HepG2 (cell line): Measurements from ENCODE around the gene FCER1A.

ENCODE experiments used
- ELF1 ChIP-seq: sonication (generic); formaldehyde crosslinking; IDR thresholded peaks from 2 replicates; pipeline ENCODE4 v1.4.0; 2020; ENCODE audit warnings: missing genetic modification reagents
- EZH2 ChIP-seq: conservative IDR thresholded peaks from 2 replicates; pipeline ENCODE4 v1.6.1; 2012; ENCODE audit warnings: mild to moderate bottlenecking, low read depth, low read length, moderate library complexity
- GABPA ChIP-seq, 2 experiments: IDR thresholded peaks; 2 replicates each; pipeline ENCODE4 v1.6.1; 2011 to 2016; ENCODE audit warnings: low read depth in 2 of 2, low read length in 1 of 2, missing biosample characterization in 1 of 2, missing genetic modification characterization in 1 of 2
- IKZF1 ChIP-seq: fragments of 450-650 bp; IDR thresholded peaks from 2 replicates; pipeline ENCODE4 v1.7.1; 2016
- JARID2 ChIP-seq: sonication (generic); formaldehyde crosslinking; IDR thresholded peaks from 2 replicates; pipeline ENCODE4 v1.8.1; 2023; ENCODE audit warnings: missing genetic modification reagents, inconsistent platforms; ENCODE audit not compliant: insufficient replicate concordance
- KDM2A ChIP-seq: sonication (generic); formaldehyde crosslinking; IDR thresholded peaks from 2 replicates; pipeline ENCODE4 v1.4.0; 2020; ENCODE audit warnings: low read depth, missing genetic modification reagents, borderline replicate concordance
- KLF11 ChIP-seq: IDR thresholded peaks from 2 replicates; pipeline ENCODE4 v1.6.1; 2016; ENCODE audit warnings: missing compliant biosample characterization
- POLR2A ChIP-seq, 2 experiments: IDR thresholded peaks; 2 replicates each; pipeline ENCODE4 v1.6.1; 2011; ENCODE audit warnings: low read depth in 2 of 2, low read length in 2 of 2, mild to moderate bottlenecking in 1 of 2, moderate library complexity in 1 of 2; ENCODE audit not compliant: insufficient read depth in 1 of 2
- SIN3A ChIP-seq: IDR thresholded peaks from 2 replicates; pipeline ENCODE4 v1.6.1; 2011; ENCODE audit warnings: low read depth, mild to moderate bottlenecking, control low read depth, low read length, borderline replicate concordance
- TMF1 ChIP-seq: sonication (generic); formaldehyde crosslinking; IDR thresholded peaks from 2 replicates; pipeline ENCODE4 v1.8.1; 2022; ENCODE audit warnings: low read depth, missing genetic modification reagents
- ZNF205 ChIP-seq: IDR thresholded peaks from 2 replicates; pipeline ENCODE4 v1.6.1; 2018; ENCODE audit warnings: missing biosample characterization, missing genetic modification reagents
- ZNF570 ChIP-seq: sonication (generic); formaldehyde crosslinking; IDR thresholded peaks from 2 replicates; pipeline ENCODE4 v1.4.0; 2020; ENCODE audit warnings: mild to moderate bottlenecking, missing genetic modification reagents, borderline replicate concordance
- ZZZ3 ChIP-seq: sonication (generic); formaldehyde crosslinking; IDR thresholded peaks from 2 replicates; pipeline ENCODE4 v1.4.0; 2020; ENCODE audit warnings: missing genetic modification reagents, mild to moderate bottlenecking, borderline replicate concordance
- TF ChIP-seq, protein P1 (sequence below): sonication (generic); formaldehyde crosslinking; IDR thresholded peaks from 2 replicates; pipeline ENCODE4 v1.5.0; 2020; ENCODE audit warnings: mild to moderate bottlenecking, missing genetic modification reagents, moderate library complexity

- TF ChIP-seq KDM2A (CRISPR knock-in tag) (no peak), GABPA (IDR thresholded peaks at IDR 0.05; ENCODE audit: low read depth, low read length) (no peak), GABPA (CRISPR knock-in tag; IDR thresholded peaks at IDR 0.05; ENCODE audit: low read depth) (no peak), ELF1 (CRISPR knock-in tag) (no peak), POLR2A (IDR thresholded peaks at IDR 0.05; ENCODE audit: insufficient read depth in 1 of 2, low read depth in 2 of 2, low read length in 2 of 2) (no peak), EZH2 (no peak), TMF1 (CRISPR knock-in tag) (no peak), KLF11 (CRISPR knock-in tag) (no peak), SIN3A (no peak), JARID2 (CRISPR knock-in tag) (no peak), ZNF205 (no peak), IKZF1 (no peak), ZZZ3 (CRISPR knock-in tag) (no peak), ZNF570 (CRISPR knock-in tag) (no peak)
- TF ChIP-seq, protein P1, sequence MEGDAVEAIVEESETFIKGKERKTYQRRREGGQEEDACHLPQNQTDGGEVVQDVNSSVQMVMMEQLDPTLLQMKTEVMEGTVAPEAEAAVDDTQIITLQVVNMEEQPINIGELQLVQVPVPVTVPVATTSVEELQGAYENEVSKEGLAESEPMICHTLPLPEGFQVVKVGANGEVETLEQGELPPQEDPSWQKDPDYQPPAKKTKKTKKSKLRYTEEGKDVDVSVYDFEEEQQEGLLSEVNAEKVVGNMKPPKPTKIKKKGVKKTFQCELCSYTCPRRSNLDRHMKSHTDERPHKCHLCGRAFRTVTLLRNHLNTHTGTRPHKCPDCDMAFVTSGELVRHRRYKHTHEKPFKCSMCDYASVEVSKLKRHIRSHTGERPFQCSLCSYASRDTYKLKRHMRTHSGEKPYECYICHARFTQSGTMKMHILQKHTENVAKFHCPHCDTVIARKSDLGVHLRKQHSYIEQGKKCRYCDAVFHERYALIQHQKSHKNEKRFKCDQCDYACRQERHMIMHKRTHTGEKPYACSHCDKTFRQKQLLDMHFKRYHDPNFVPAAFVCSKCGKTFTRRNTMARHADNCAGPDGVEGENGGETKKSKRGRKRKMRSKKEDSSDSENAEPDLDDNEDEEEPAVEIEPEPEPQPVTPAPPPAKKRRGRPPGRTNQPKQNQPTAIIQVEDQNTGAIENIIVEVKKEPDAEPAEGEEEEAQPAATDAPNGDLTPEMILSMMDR (CRISPR knock-in tag), result no peak
Observed at GRCh38 chr1:159275891-159276290, 26.2 kb upstream of the FCER1A start.
